ENCODE data around the gene IGSF8.

GRCh38 chr1:160080381-160081100 lies 17.9 kb downstream of the IGSF8 start:
- TF ChIP-seq CTCF (IDR thresholded peaks at IDR 0.05; ENCODE audit: insufficient read depth, low read depth, low read length) (no peak), EZH2 (IDR thresholded peaks at IDR 0.05; ENCODE audit: insufficient read depth, low read length) (no peak)
